Transverse colon (tissue), 4 donors: Measurements from ENCODE around the gene CERS4. TPM values are rescaled to one million over a fixed set of nuclear protein-coding genes. Genes with fewer than 3 reads are reported as not detected.
A peak's percentile ranks its signal among the peaks of the same experiment; 100 is the strongest.

Experiments
- DNase-seq: peaks from one replicate; pipeline ENCODE4 v3.0.0-alpha.2; 2019
- H3K27ac ChIP-seq, 4 donors: fragments of 200-600 bp; sonication (generic); 2 replicates each; pipeline ENCODE4 v1.5.1; 2016 to 2018; ENCODE audit warnings: inconsistent platforms in 4 of 4
- H3K27me3 ChIP-seq: fragments of 200-600 bp; sonication (generic); 2 replicates; pipeline ENCODE4 v1.5.1; 2017; ENCODE audit warnings: inconsistent platforms
- H3K36me3 ChIP-seq, 4 donors: fragments of 200-600 bp; sonication (generic); 2 replicates each; pipeline ENCODE4 v1.5.1; 2017 to 2019; ENCODE audit warnings: inconsistent platforms in 4 of 4
- H3K4me1 ChIP-seq, 4 donors: fragments of 200-600 bp; sonication (generic); 2 replicates each; pipeline ENCODE4 v1.5.1; 2017 to 2020; ENCODE audit warnings: inconsistent platforms in 4 of 4
- H3K4me3 ChIP-seq, 4 donors: fragments of 200-600 bp; sonication (generic); 1 replicate in 1 of 4; 2 replicates in 3 of 4; pipeline versions ENCODE4 v1.5.1 to v1.6.1; 2017 to 2019; ENCODE audit warnings: inconsistent platforms in 4 of 4
- H3K9me3 ChIP-seq, 2 donors: fragments of 200-600 bp; sonication (generic); 2 replicates each; pipeline ENCODE4 v1.5.1; 2017 to 2019; ENCODE audit warnings: inconsistent platforms in 2 of 2
- CTCF ChIP-seq, 5 experiments: fragments of 200-600 bp in 3 of 5; fragments of 450-650 bp in 2 of 5; sonication (generic) in 3 of 5; IDR thresholded peaks; 1 replicate in 2 of 5; 2 replicates in 3 of 5; pipeline ENCODE4 v1.5.1; 2016 to 2017; ENCODE audit warnings: antibody characterized with exemption in 5 of 5, inconsistent platforms in 3 of 5, mild to moderate bottlenecking in 2 of 5, moderate library complexity in 1 of 5
- EP300 ChIP-seq: sonication (generic); formaldehyde crosslinking; IDR thresholded peaks from one replicate; pipeline ENCODE4 v1.6.1; 2017; ENCODE audit warnings: antibody characterized with exemption, low read depth
- POLR2A ChIP-seq: fragments of 450-650 bp; IDR thresholded peaks from one replicate; pipeline ENCODE4 v1.6.1; 2016; ENCODE audit warnings: antibody characterized with exemption, mild to moderate bottlenecking, moderate library complexity
- POLR2AphosphoS5 ChIP-seq, 3 donors: sonication (generic); formaldehyde crosslinking; IDR thresholded peaks; one replicate each; pipeline ENCODE4 v1.6.1; 2016; ENCODE audit warnings: antibody characterized with exemption in 3 of 3
- WGBS, 2 donors: methylation state at CpG; one replicate each; pipeline ENCODE4 v1.1.5; 2018; ENCODE audit warnings: low coverage in 1 of 2; 5-methylcytosine and 5-hydroxymethylcytosine counted together
- in situ Hi-C, 4 donors: fragments of 200-750 bp; cut with MboI; loops; one replicate each; pipeline versions ENCODE4 v1.15.0 to v1.15.1; 2017; ENCODE audit warnings: low sequenced_read_pairs in 3 of 4, low pct_ligation_motif_present in 1 of 4, low pct_unique_long_range_greater_than_20kb in 1 of 4
- intact Hi-C: fragments of 100-400 bp; cut with DNase I; formaldehyde crosslinking; loops from one replicate; pipeline ENCODE4 v1.15.1; 2023; ENCODE audit warnings: low total_unique reads
- total RNA-seq, 4 donors: library from RNA; depleted of rRNA; stranded (reverse); fragments of >200 nt; gene quantifications; one replicate each; pipeline ENCODE4 v1.1.0, GENCODE V29; 2016

CERS4 gene
- total RNA-seq, 4 donors from 2014 or later = 3.4 to 58.0 (median 19.7) TPM

GRCh38 chr19:8304841-8305621 lies 95.9 kb downstream of the CERS4 start:
- H3K27me3 ChIP-seq = no peaks in the 10 kb centered on the region
- peaks cover 17 to 34% (median 29%) of the 10 kb centered on the region in 4 donors for H3K4me1 ChIP-seq
- peaks cover 0 to 5% (median 0%) of the 10 kb centered on the region in 4 donors for H3K36me3 ChIP-seq
- no peak overlapping the region for H3K4me3 ChIP-seq
- WGBS, 2 donors = 80 to 83% methylated on average over 7 to 33 of the region's 33 CpGs
- H3K9me3 ChIP-seq = no peaks in the 10 kb centered on the region
- in situ Hi-C loops = no loop called here
- intact Hi-C loops = no loop called here
- DNase-seq = peak; percentile 19
- peak overlapping the region in 2 of 4 donors; percentile 83 for H3K27ac ChIP-seq
- TF ChIP-seq POLR2A (no peak), POLR2AphosphoS5 (IDR thresholded peaks at IDR 0.05) (no peak), EP300 (no peak), CTCF (IDR thresholded peaks at IDR 0.05) (no peak)

GRCh38 chr19:8305798-8306197 lies 96.6 kb downstream of the CERS4 start:
- H3K36me3 ChIP-seq = peaks cover 0 to 7% (median under 1%) of the 10 kb centered on the region in 4 donors
- intact Hi-C loops (no loop called here), in situ Hi-C loops (no loop called here)
- WGBS, 2 donors = 87% methylated on average over 4 of the region's 4 CpGs; no CpG with 5 or more reads in 1 of the 2 donors
- no peaks in the 10 kb centered on the region for H3K9me3 ChIP-seq
- H3K27me3 ChIP-seq = no peaks in the 10 kb centered on the region
- DNase-seq = peak; percentile 8
- no peak for TF ChIP-seq POLR2A
- TF ChIP-seq CTCF (IDR thresholded peaks at IDR 0.05) = no peak
- TF ChIP-seq POLR2AphosphoS5 (IDR thresholded peaks at IDR 0.05) = no peak
- no peak for TF ChIP-seq EP300
- peak overlapping the region in 1 of 4 donors; percentile 59 for H3K4me3 ChIP-seq
- peak overlapping the region; percentile 73 to 84 (median 83) for H3K27ac ChIP-seq
- H3K4me1 ChIP-seq = peaks cover 17 to 34% (median 29%) of the 10 kb centered on the region in 4 donors

- intact Hi-C loops = no loop called here
- Histone ChIP-seq H3K4me3 (peak overlapping the region in 3 of 4 donors; percentile 8 to 59 (median 33)), H3K27ac (peak overlapping the region; percentile 73 to 84 (median 83)), H3K9me3 (no peaks in the 10 kb centered on the region), H3K36me3 (peaks cover 0 to 12% (median 2%) of the 10 kb centered on the region in 4 donors), H3K27me3 (no peaks in the 10 kb centered on the region), H3K4me1 (peaks cover 17 to 36% (median 29%) of the 10 kb centered on the region in 4 donors)
- in situ Hi-C loops = no loop called here
- WGBS, 2 donors = 58% methylated on average over 17 of the region's 17 CpGs; no CpG with 5 or more reads in 1 of the 2 donors
- no peak for TF ChIP-seq POLR2AphosphoS5 (IDR thresholded peaks at IDR 0.05)
- TF ChIP-seq POLR2A = no peak
- no peak for TF ChIP-seq CTCF (IDR thresholded peaks at IDR 0.05)
- no peak for TF ChIP-seq EP300
- peak; percentile 59 for DNase-seq
Observed at GRCh38 chr19:8306235-8307054, 97.3 kb downstream of the CERS4 start.
